Kidney (tissue), 14 donors: Measurements from ENCODE around the gene FTCD. TPM values are rescaled to one million over a fixed set of nuclear protein-coding genes. Genes with fewer than 3 reads are reported as not detected.
A peak's percentile ranks its signal among the peaks of the same experiment; 100 is the strongest.

Experiments used
- DNase-seq, 5 donors: peaks; one replicate each; pipeline ENCODE4 v3.0.0-alpha.2; 2013 to 2020
- FAIRE-seq: peaks from 2 replicates; lab custom pipeline; 2012; peaks lifted over from hg19 to GRCh38; lab: Jason Lieb, UNC
- H3K27ac ChIP-seq, 2 donors: one replicate each; pipeline ENCODE4 v1.7.0; 2013; ENCODE audit warnings: low read depth in 2 of 2, low read length in 2 of 2, inconsistent platforms in 1 of 2
- H3K27me3 ChIP-seq: one replicate; pipeline ENCODE4 v1.7.1; 2013; ENCODE audit warnings: low read length, inconsistent platforms; ENCODE audit not compliant: control insufficient read depth, insufficient read depth
- H3K36me3 ChIP-seq, 3 donors: one replicate each; pipeline versions ENCODE4 v1.7.0 to v1.7.1; 2013; ENCODE audit warnings: low read length in 3 of 3, control low read depth in 1 of 3, inconsistent platforms in 1 of 3; ENCODE audit not compliant: insufficient read depth in 3 of 3, control insufficient read depth in 2 of 3
- H3K4me1 ChIP-seq, 3 donors: one replicate each; pipeline versions ENCODE4 v1.7.0 to v1.7.1; 2013; ENCODE audit warnings: low read length in 3 of 3, inconsistent platforms in 1 of 3, low read depth in 1 of 3; ENCODE audit not compliant: control insufficient read depth in 2 of 3, insufficient read depth in 2 of 3
- H3K4me3 ChIP-seq, 3 donors: one replicate each; pipeline versions ENCODE4 v1.7.0 to v1.8.1; 2013; ENCODE audit warnings: low read length in 3 of 3, control low read depth in 1 of 3, inconsistent platforms in 1 of 3
- H3K9ac ChIP-seq, 3 donors: one replicate each; pipeline versions ENCODE4 v1.7.0 to v1.7.1; 2013; ENCODE audit warnings: low read length in 3 of 3, control low read depth in 1 of 3, inconsistent platforms in 1 of 3
- H3K9me3 ChIP-seq, 3 donors: one replicate each; pipeline versions ENCODE4 v1.7.0 to v1.7.1; 2013; ENCODE audit warnings: low read length in 3 of 3, control low read depth in 1 of 3, inconsistent platforms in 1 of 3; ENCODE audit not compliant: control insufficient read depth in 2 of 3, insufficient read depth in 1 of 3
- CTCF ChIP-seq: IDR thresholded peaks from 3 replicates; pipeline ENCODE4 v1.5.1; 2012; ENCODE audit warnings: mild to moderate bottlenecking, moderate library complexity, borderline replicate concordance; ENCODE audit not compliant: insufficient read depth; ENCODE audit errors: extremely low read depth
- intact Hi-C: fragments of 100-400 bp; cut with DNase I; formaldehyde crosslinking; loops from one replicate; pipeline ENCODE4 v1.11.1; 2022
- polyA plus RNA-seq: library from polyadenylated mRNA; stranded (reverse); fragments of 350-450 nt; fragmentation: Illumina TruSeq; extraction: RNeasy Lipid Tissue Mini Kit (QIAGEN cat#74804); gene quantifications from one replicate; pipeline ENCODE4 v1.2.3, GENCODE V29; 2014; ENCODE audit warnings: low read depth, low replicate concordance; ENCODE audit not compliant: insufficient read depth
- total RNA-seq: library from RNA; stranded (reverse); fragmentation: NEBNext Ultra II Directional; extraction: Animal tissue kit (Norgen Biotek cat#: 25700); gene quantifications from one replicate; pipeline ENCODE4 v1.2.1, GENCODE V29; 2021
- donor health status: control.
- donor health status: control.
- donor health status: control.
- donor health status: control.
- donor health status: control.
- donor health status: DM: yes; HTN: yes; CAD: no.
- donor health status: Normal renal cell carcinoma (clear cell type).

Gene FTCD
- total and polyA plus RNA-seq, 2 donors from 2014 or later = 51.6 to 273 TPM

- TF ChIP-seq CTCF = no peak
- DNase-seq (peak in 1 of 5 donors; percentile 75), FAIRE-seq (no peak)
- Histone ChIP-seq H3K9me3 (no peaks in the 10 kb centered on the region), H3K36me3 (no peaks in the 10 kb centered on the region), H3K4me1 (no peaks in the 10 kb centered on the region), H3K9ac (no peak overlapping the region), H3K27ac (no peak overlapping the region), H3K27me3 (no peaks in the 10 kb centered on the region), H3K4me3 (no peak overlapping the region)
- intact Hi-C loops = no loop called here
These were observed 24.4 kb downstream of the FTCD start for GRCh38 chr21:46130831-46131587.

- Histone ChIP-seq H3K27me3 (no peaks in the 10 kb centered on the region), H3K9ac (no peak overlapping the region), H3K27ac (no peak overlapping the region), H3K9me3 (no peaks in the 10 kb centered on the region), H3K4me1 (no peaks in the 10 kb centered on the region), H3K4me3 (no peak overlapping the region), H3K36me3 (no peaks in the 10 kb centered on the region)
- DNase-seq = peak in 2 of 5 donors; percentile 27 to 60
- no peak for FAIRE-seq
- TF ChIP-seq CTCF = no peak
- intact Hi-C loops = no loop called here
These were observed 25.3 kb downstream of the FTCD start for GRCh38 chr21:46129846-46130651.

GRCh38 chr21:46128933-46129571 lies 26.3 kb downstream of the FTCD start:
- H3K4me1 ChIP-seq = no peaks in the 10 kb centered on the region
- no peaks in the 10 kb centered on the region for H3K9me3 ChIP-seq
- intact Hi-C loops = no loop called here
- no peak for TF ChIP-seq CTCF
- H3K27ac ChIP-seq = no peak overlapping the region
- H3K4me3 ChIP-seq = no peak overlapping the region
- no peak overlapping the region for H3K9ac ChIP-seq
- H3K36me3 ChIP-seq = no peaks in the 10 kb centered on the region
- no peak for FAIRE-seq
- H3K27me3 ChIP-seq = no peaks in the 10 kb centered on the region
- DNase-seq = peak in 2 of 5 donors; percentile 53 to 73
